Right atrium auricular region (tissue), 2 donors: Measurements from ENCODE around the gene MEIOB. TPM values are rescaled to one million over a fixed set of nuclear protein-coding genes. Genes with fewer than 3 reads are reported as not detected.
"Not testable (repeated sequence)": the region's sequence is repeated elsewhere in the genome, so short reads cannot be mapped to it uniquely, and the experiment has no call there.

Experiments used
- DNase-seq: peaks from one replicate; pipeline ENCODE4 v3.0.0-alpha.2; 2019; ENCODE audit warnings: low spot score
- H3K27ac ChIP-seq, 2 donors: fragments of 200-600 bp; sonication (generic); 1 replicate in 1 of 2; 2 replicates in 1 of 2; pipeline ENCODE4 v1.5.1; 2016 to 2019
- H3K27me3 ChIP-seq, 2 donors: fragments of 200-600 bp; sonication (generic); one replicate each; pipeline versions ENCODE4 v1.5.1 to v1.6.0; 2017 to 2019
- H3K36me3 ChIP-seq: fragments of 200-600 bp; sonication (generic); one replicate; pipeline ENCODE4 v1.5.1; 2016
- H3K4me1 ChIP-seq, 2 donors: fragments of 200-600 bp; sonication (generic); one replicate each; pipeline versions ENCODE4 v1.5.1 to v1.6.0; 2017 to 2019
- H3K4me3 ChIP-seq, 2 donors: fragments of 200-600 bp; sonication (generic); 1 replicate in 1 of 2; 2 replicates in 1 of 2; pipeline ENCODE4 v1.5.1; 2017 to 2019; ENCODE audit warnings: mild to moderate bottlenecking in 1 of 2, moderate library complexity in 1 of 2
- H3K9me3 ChIP-seq, 2 donors: fragments of 200-600 bp; sonication (generic); one replicate each; pipeline ENCODE4 v1.5.1; 2019
- CTCF ChIP-seq, 2 donors: fragments of 200-600 bp; sonication (generic); IDR thresholded peaks; one replicate each; pipeline ENCODE4 v1.5.1; 2019; ENCODE audit warnings: antibody characterized with exemption in 2 of 2
- total RNA-seq, 2 donors: library from RNA; depleted of rRNA; stranded (reverse); fragments of >200 nt; gene quantifications; one replicate each; pipeline ENCODE4 v1.1.0, GENCODE V29; 2016

The MEIOB gene
- total RNA-seq, 2 donors from 2014 or later: not detected

DNA sequence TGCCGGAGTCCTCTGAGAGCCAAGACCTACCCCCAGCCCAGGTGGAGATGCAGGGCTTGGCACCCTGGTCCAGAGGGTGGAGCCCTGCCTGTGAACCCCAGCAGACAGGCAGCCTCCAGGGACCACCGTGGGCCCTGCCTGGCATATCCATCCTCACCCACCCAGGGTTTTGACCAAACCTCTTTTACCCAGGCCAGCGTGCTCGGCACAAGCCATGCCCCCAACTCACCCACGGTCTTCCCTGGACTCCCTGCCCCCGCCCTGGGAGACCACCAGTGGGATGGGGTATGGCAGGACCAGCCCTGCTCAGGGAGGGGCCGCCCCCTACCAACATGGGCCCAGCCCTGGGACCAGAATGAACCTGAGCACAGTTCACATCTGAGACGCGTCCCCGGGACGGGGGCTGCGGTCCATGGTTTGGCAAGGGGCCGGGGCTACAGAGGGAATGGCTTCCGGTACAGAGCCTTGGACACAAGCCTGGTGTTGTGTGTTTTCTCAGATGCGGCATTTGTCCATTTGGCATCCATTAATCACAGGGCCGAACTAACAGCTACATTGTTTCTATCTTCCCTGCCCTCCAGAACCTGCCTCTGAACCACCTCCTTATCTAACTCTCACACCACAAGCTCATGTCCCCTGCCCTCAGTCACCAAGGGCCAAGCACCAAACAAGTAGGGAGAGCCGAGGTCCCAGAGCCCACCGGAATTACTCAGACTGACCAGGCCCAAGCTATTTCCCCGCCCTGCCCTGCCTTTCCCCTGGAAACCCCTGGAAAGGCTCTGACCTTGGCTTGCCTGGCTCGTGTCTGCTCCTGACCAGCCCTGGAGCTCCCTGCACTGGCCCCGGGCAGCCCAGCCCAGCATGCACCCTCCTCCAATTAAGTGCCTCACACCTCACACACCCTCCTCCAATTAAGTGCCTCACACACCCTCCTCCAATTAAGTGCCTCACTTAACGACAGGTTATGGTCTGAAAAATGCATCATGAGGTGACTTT is 32.2 kb upstream of the MEIOB start:
- TF ChIP-seq CTCF (IDR thresholded peaks at IDR 0.05): no peak
- H3K27me3 ChIP-seq: no peaks in the 10 kb centered on the region
- no peak for DNase-seq

DNA sequence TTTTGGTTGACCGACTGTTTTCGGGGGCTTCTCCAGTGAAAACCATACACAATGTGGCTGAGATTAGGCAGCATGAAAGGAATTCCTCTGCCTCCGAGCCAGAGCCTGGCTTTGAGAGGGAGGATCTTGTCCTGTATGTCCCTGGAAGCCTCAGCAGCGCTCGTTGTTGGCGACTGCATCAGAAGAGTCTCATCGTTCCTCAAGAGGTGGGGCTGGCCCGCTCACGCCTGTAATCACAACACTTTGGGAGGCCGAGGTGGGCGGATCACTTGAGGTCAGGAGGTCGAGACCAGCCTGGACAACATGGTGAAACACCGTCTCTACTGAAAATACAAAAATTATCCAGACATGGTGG is 31.2 kb upstream of the MEIOB start:
- Histone ChIP-seq H3K9me3 (no peaks in the 10 kb centered on the region), H3K4me1 (no peaks in the 10 kb centered on the region), H3K27ac (no peak overlapping the region), H3K36me3 (no peaks in the 10 kb centered on the region), H3K27me3 (no peaks in the 10 kb centered on the region), H3K4me3 (no peak overlapping the region)
- no peak for DNase-seq
- TF ChIP-seq CTCF (IDR thresholded peaks at IDR 0.05): no peak

More for the DNA sequence above, 32.2 kb upstream of the MEIOB start:
- Histone ChIP-seq H3K27ac (peak overlapping the region; percentile 53 to 54), H3K4me1 (no peaks in the 10 kb centered on the region), H3K9me3 (no peaks in the 10 kb centered on the region), H3K4me3 (no peak overlapping the region), H3K36me3 (no peaks in the 10 kb centered on the region)

- TF ChIP-seq CTCF (IDR thresholded peaks at IDR 0.05): no peak
- no peaks in the 10 kb centered on the region for H3K9me3 ChIP-seq
- no peak overlapping the region for H3K4me3 ChIP-seq
- no peak for DNase-seq
- H3K27me3 ChIP-seq: no peaks in the 10 kb centered on the region
- H3K4me1 ChIP-seq: no peaks in the 10 kb centered on the region
- H3K36me3 ChIP-seq: no peaks in the 10 kb centered on the region
- H3K27ac ChIP-seq: no peak overlapping the region
Measured at GRCh38 chr16:1902547-1903219, 30.7 kb upstream of the MEIOB start.

- Histone ChIP-seq H3K4me3 (no peak overlapping the region), H3K27me3 (no peaks in the 10 kb centered on the region), H3K4me1 (no peaks in the 10 kb centered on the region), H3K36me3 (no peaks in the 10 kb centered on the region), H3K27ac (no peak overlapping the region), H3K9me3 (no peaks in the 10 kb centered on the region)
- no peak for TF ChIP-seq CTCF (IDR thresholded peaks at IDR 0.05)
- DNase-seq: no peak
Measured at GRCh38 chr16:1900452-1900774, 28.4 kb upstream of the MEIOB start.

DNA sequence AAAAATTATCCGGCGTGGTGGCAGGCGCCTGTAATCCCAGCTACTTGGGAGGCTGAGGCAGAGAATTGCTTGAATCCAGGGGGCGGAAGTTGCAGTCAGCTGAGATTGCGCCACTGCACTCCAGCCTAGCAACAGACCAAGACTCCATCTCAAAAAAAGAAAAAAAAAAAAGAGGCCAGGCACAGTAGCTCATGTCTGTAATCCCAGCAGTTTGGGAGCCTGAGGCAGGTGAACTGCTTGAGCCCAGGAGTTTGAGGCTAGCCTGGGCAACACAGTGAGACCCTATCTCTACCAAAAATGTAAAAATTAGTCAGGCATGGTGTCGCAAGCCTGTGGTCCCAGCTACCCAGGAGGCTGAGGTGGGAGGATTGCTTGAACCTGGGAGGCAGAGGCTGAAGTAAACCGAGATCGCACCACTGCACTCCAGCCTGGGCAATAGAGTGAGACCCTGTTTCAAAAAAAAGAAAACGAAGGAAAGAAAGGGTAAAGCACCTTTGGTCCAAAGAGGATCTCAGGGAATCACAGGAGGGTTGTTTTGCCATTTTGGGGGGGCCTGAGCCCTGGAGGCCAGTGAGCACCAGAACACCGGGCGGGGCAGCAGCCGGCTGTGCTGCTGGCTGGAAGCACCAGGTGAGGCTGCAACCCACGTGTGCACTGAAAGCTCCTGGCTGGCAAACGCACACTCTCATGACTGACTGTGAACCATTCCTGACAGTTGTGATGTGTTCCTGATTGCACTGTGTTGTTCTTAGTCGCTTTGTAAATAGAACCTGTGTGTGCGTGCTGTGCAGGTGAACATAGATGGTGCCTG is 27.9 kb upstream of the MEIOB start:
- H3K36me3 ChIP-seq: no peaks in the 10 kb centered on the region
- no peaks in the 10 kb centered on the region for H3K27me3 ChIP-seq
- no peak for DNase-seq
- H3K4me3 ChIP-seq: no peak overlapping the region
- H3K4me1 ChIP-seq: no peaks in the 10 kb centered on the region
- H3K27ac ChIP-seq: no peak overlapping the region
- no peak for TF ChIP-seq CTCF (IDR thresholded peaks at IDR 0.05)
- H3K9me3 ChIP-seq: no peaks in the 10 kb centered on the region

- H3K27ac ChIP-seq, DNase-seq, H3K27me3 ChIP-seq, H3K4me3 ChIP-seq, H3K36me3 ChIP-seq, H3K9me3 ChIP-seq, H3K4me1 ChIP-seq: not testable (repeated sequence)
Measured at GRCh38 chr16:1897692-1898091, 25.7 kb upstream of the MEIOB start.
